Activated naive CD8-positive, alpha-beta T cell treated with anti-CD3 and anti-CD28 coated beads for 36 hours (primary cell): ENCODE data around the gene LSM14A. TPM values are rescaled to one million over a fixed set of nuclear protein-coding genes. Genes with fewer than 3 reads are reported as not detected.
"Not testable (repeated sequence)": the region's sequence is repeated elsewhere in the genome, so short reads cannot be mapped to it uniquely, and the experiment has no call there.

Source experiments
- DNase-seq: peaks from one replicate; pipeline ENCODE4 v3.0.0; 2021
- H3K27ac Mint-ChIP-seq: one replicate; pipeline ENCODE4 v1.8.0; 2022; ENCODE audit warnings: mild to moderate bottlenecking, moderate library complexity, mixed read lengths
- H3K27me3 Mint-ChIP-seq: one replicate; pipeline ENCODE4 v1.8.0; 2022; ENCODE audit warnings: mild to moderate bottlenecking, mixed read lengths
- H3K36me3 Mint-ChIP-seq: one replicate; pipeline ENCODE4 v1.8.0; 2021; ENCODE audit warnings: mild to moderate bottlenecking, mixed read lengths
- H3K4me1 Mint-ChIP-seq: one replicate; pipeline ENCODE4 v1.8.0; 2021; ENCODE audit warnings: mixed read lengths
- H3K4me3 Mint-ChIP-seq: one replicate; pipeline ENCODE4 v1.8.0; 2022; ENCODE audit warnings: mild to moderate bottlenecking, moderate library complexity, mixed read lengths
- H3K9me3 Mint-ChIP-seq: one replicate; pipeline ENCODE4 v1.8.0; 2022; ENCODE audit warnings: mixed read lengths
- total RNA-seq, 2 experiments: library from RNA; stranded (reverse); gene quantifications; one replicate each; pipeline ENCODE4 v1.2.3, GENCODE V29; 2021

LSM14A gene
- total RNA-seq, 2 experiments from 2014 or later, result 102 to 118 TPM

GRCh38 chr19:34243138-34243875, 71.0 kb downstream of the LSM14A start:
- H3K4me3 Mint-ChIP-seq, DNase-seq, H3K36me3 Mint-ChIP-seq, H3K27ac Mint-ChIP-seq, H3K9me3 Mint-ChIP-seq, H3K4me1 Mint-ChIP-seq, H3K27me3 Mint-ChIP-seq: not testable (repeated sequence)

GRCh38 chr19:34243876-34244578, 71.7 kb downstream of the LSM14A start:
- no peaks in the 10 kb centered on the region for H3K4me1 Mint-ChIP-seq
- H3K27ac Mint-ChIP-seq, result no peak overlapping the region
- no peak overlapping the region for H3K4me3 Mint-ChIP-seq
- no peaks in the 10 kb centered on the region for H3K27me3 Mint-ChIP-seq
- H3K9me3 Mint-ChIP-seq, result no peaks in the 10 kb centered on the region
- DNase-seq, result no peak
- no peaks in the 10 kb centered on the region for H3K36me3 Mint-ChIP-seq

- Mint-ChIP-seq H3K4me1 (no peaks in the 10 kb centered on the region), H3K27me3 (no peaks in the 10 kb centered on the region), H3K4me3 (no peak overlapping the region), H3K9me3 (no peaks in the 10 kb centered on the region), H3K36me3 (no peaks in the 10 kb centered on the region), H3K27ac (no peak overlapping the region)
- DNase-seq, result no peak
These were observed 72.5 kb downstream of the LSM14A start for GRCh38 chr19:34244611-34245299.

GRCh38 chr19:34246340-34246739, 74.0 kb downstream of the LSM14A start:
- Mint-ChIP-seq H3K27me3 (no peaks in the 10 kb centered on the region), H3K4me3 (no peak overlapping the region), H3K27ac (no peak overlapping the region), H3K4me1 (no peaks in the 10 kb centered on the region), H3K36me3 (no peaks in the 10 kb centered on the region), H3K9me3 (no peaks in the 10 kb centered on the region)
- no peak for DNase-seq

- Mint-ChIP-seq H3K27ac (no peak overlapping the region), H3K4me3 (no peak overlapping the region), H3K9me3 (no peaks in the 10 kb centered on the region), H3K27me3 (no peaks in the 10 kb centered on the region), H3K4me1 (peaks cover 6% of the 10 kb centered on the region), H3K36me3 (no peaks in the 10 kb centered on the region)
- DNase-seq, result no peak
These were observed 76.6 kb downstream of the LSM14A start for GRCh38 chr19:34248941-34249340.

GRCh38 chr19:34253167-34253566, 80.9 kb downstream of the LSM14A start:
- not testable (repeated sequence) for H3K27me3 Mint-ChIP-seq, H3K4me3 Mint-ChIP-seq, H3K27ac Mint-ChIP-seq, H3K9me3 Mint-ChIP-seq, DNase-seq, H3K36me3 Mint-ChIP-seq
- peaks cover 20% of the 10 kb centered on the region for H3K4me1 Mint-ChIP-seq

- Mint-ChIP-seq H3K4me3 (peak overlapping the region; percentile 84), H3K4me1 (peaks cover 21% of the 10 kb centered on the region), H3K27ac (peak overlapping the region; percentile 88)
- not testable (repeated sequence) for H3K27me3 Mint-ChIP-seq, DNase-seq, H3K36me3 Mint-ChIP-seq, H3K9me3 Mint-ChIP-seq
These were observed 81.4 kb downstream of the LSM14A start for GRCh38 chr19:34253681-34254045.

- Mint-ChIP-seq H3K27ac (peak within 1 kb of the TSS; percentile 88), H3K27me3 (no peaks in the 10 kb centered on the region), H3K4me1 (peaks cover 23% of the 10 kb centered on the region), H3K4me3 (peak within 1 kb of the TSS; percentile 84), H3K9me3 (no peaks in the 10 kb centered on the region), H3K36me3 (peaks cover 4% of the 10 kb centered on the region)
- peak; percentile 88 for DNase-seq
These were observed 81.9 kb downstream of the LSM14A start, which contains the start of gene GARRE1 for GRCh38 chr19:34254046-34254697. Gene GARRE1, plus strand, starts transcription at chr19:34254554. Its CDS starts 45,920 bp downstream, at chr19:34300474.

- H3K4me3 Mint-ChIP-seq, result peak overlapping the region; percentile 72
- peak; percentile 64 for DNase-seq
- peak overlapping the region; percentile 31 for H3K27ac Mint-ChIP-seq
- no peaks in the 10 kb centered on the region for H3K9me3 Mint-ChIP-seq
- peaks cover 28% of the 10 kb centered on the region for H3K4me1 Mint-ChIP-seq
- no peaks in the 10 kb centered on the region for H3K27me3 Mint-ChIP-seq
- peaks cover 11% of the 10 kb centered on the region for H3K36me3 Mint-ChIP-seq
These were observed 82.6 kb downstream of the LSM14A start for GRCh38 chr19:34254698-34255432.

GRCh38 chr19:34255546-34255945, 83.2 kb downstream of the LSM14A start:
- peaks cover 12% of the 10 kb centered on the region for H3K36me3 Mint-ChIP-seq
- H3K27me3 Mint-ChIP-seq, result no peaks in the 10 kb centered on the region
- H3K27ac Mint-ChIP-seq, result peak overlapping the region; percentile 31
- H3K4me3 Mint-ChIP-seq, result peak overlapping the region; percentile 72
- no peak for DNase-seq
- H3K4me1 Mint-ChIP-seq, result peaks cover 30% of the 10 kb centered on the region
- no peaks in the 10 kb centered on the region for H3K9me3 Mint-ChIP-seq

- no peak overlapping the region for H3K4me3 Mint-ChIP-seq
These were observed 84.7 kb downstream of the LSM14A start for GRCh38 chr19:34256835-34257558.

GRCh38 chr19:34257559-34257924, 85.2 kb downstream of the LSM14A start:
- Mint-ChIP-seq H3K9me3 (no peaks in the 10 kb centered on the region), H3K4me3 (no peak overlapping the region), H3K27me3 (no peaks in the 10 kb centered on the region), H3K36me3 (peaks cover 12% of the 10 kb centered on the region), H3K27ac (no peak overlapping the region), H3K4me1 (peaks cover 37% of the 10 kb centered on the region)
- no peak for DNase-seq

More at GRCh38 chr19:34256835-34257558, 84.7 kb downstream of the LSM14A start:
- DNase-seq, result no peak
- H3K36me3 Mint-ChIP-seq, result peaks cover 12% of the 10 kb centered on the region
- H3K27ac Mint-ChIP-seq, result no peak overlapping the region
- H3K27me3 Mint-ChIP-seq, result no peaks in the 10 kb centered on the region
- no peaks in the 10 kb centered on the region for H3K9me3 Mint-ChIP-seq
- peaks cover 37% of the 10 kb centered on the region for H3K4me1 Mint-ChIP-seq

- Mint-ChIP-seq H3K36me3 (peaks cover 12% of the 10 kb centered on the region), H3K27ac (no peak overlapping the region), H3K4me1 (peaks cover 33% of the 10 kb centered on the region)
These were observed 87.2 kb downstream of the LSM14A start for GRCh38 chr19:34259367-34260095.

More at GRCh38 chr19:34259367-34260095, 87.2 kb downstream of the LSM14A start:
- no peak overlapping the region for H3K4me3 Mint-ChIP-seq
- no peak for DNase-seq
- no peaks in the 10 kb centered on the region for H3K9me3 Mint-ChIP-seq
- no peaks in the 10 kb centered on the region for H3K27me3 Mint-ChIP-seq
